Common myeloid progenitor, CD34-positive (primary cell): Measurements from ENCODE around the gene PAX8.

ENCODE experiments used
- CTCF ChIA-PET: fragments of 350-600 bp; sonication (Branson Sonifier 250); formaldehyde crosslinking; loops from one replicate; lab custom pipeline; 2021; ENCODE audit warnings: antibody characterized with exemption; lab: Charles Lee
- POLR2A ChIA-PET: fragments of 350-600 bp; sonication (Branson Sonifier 250); formaldehyde crosslinking; loops from one replicate; lab custom pipeline; 2021; ENCODE audit warnings: antibody characterized with exemption; lab: Charles Lee
- DNase-seq, 3 donors: peaks; one replicate each; pipeline versions ENCODE4 v3.0.0 to v3.0.0-alpha.2; 2013
- H3K27ac ChIP-seq, 2 experiments: 1 replicate in 1 of 2; 2 replicates in 1 of 2; pipeline ENCODE4 v1.7.0; 2013; ENCODE audit warnings: inconsistent platforms in 2 of 2, low read length in 2 of 2, mild to moderate bottlenecking in 2 of 2, low read depth in 1 of 2, moderate library complexity in 1 of 2; ENCODE audit not compliant: severe bottlenecking in 2 of 2, insufficient read depth in 1 of 2, poor library complexity in 1 of 2
- H3K27me3 ChIP-seq, 5 experiments: replicated peaks in 2 of 5; 1 replicate in 3 of 5; 2 replicates in 2 of 5; pipeline versions ENCODE4 v1.6.1 to v1.7.0; 2013; ENCODE audit warnings: low read length in 4 of 5, mild to moderate bottlenecking in 2 of 5, moderate library complexity in 2 of 5, inconsistent platforms in 1 of 5; ENCODE audit not compliant: insufficient read depth in 5 of 5, control insufficient read depth in 4 of 5
- H3K36me3 ChIP-seq, 4 experiments: 1 replicate in 2 of 4; 2 replicates in 2 of 4; pipeline versions ENCODE4 v1.6.1 to v1.7.0; 2013; ENCODE audit warnings: low read length in 3 of 4, control low read depth in 1 of 4, mild to moderate bottlenecking in 1 of 4; ENCODE audit not compliant: control insufficient read depth in 4 of 4, insufficient read depth in 4 of 4
- H3K4me1 ChIP-seq, 4 experiments: 1 replicate in 3 of 4; 2 replicates in 1 of 4; pipeline versions ENCODE4 v1.6.1 to v1.7.1; 2013; ENCODE audit warnings: low read length in 3 of 4, mild to moderate bottlenecking in 3 of 4, control low read depth in 1 of 4, inconsistent platforms in 1 of 4, moderate library complexity in 1 of 4; ENCODE audit not compliant: control insufficient read depth in 4 of 4, insufficient read depth in 4 of 4; ENCODE audit errors: control extremely low read depth in 1 of 4
- H3K4me3 ChIP-seq, 7 experiments: 1 replicate in 4 of 7; 2 replicates in 3 of 7; pipeline versions ENCODE4 v1.5.1 to v1.7.0; 2013; ENCODE audit warnings: mild to moderate bottlenecking in 7 of 7, low read length in 6 of 7, moderate library complexity in 6 of 7, inconsistent platforms in 2 of 7, low read depth in 2 of 7, control low read depth in 1 of 7; ENCODE audit not compliant: insufficient read depth in 4 of 7, control insufficient read depth in 1 of 7; ENCODE audit errors: extremely low read depth in 1 of 7
- H3K9me3 ChIP-seq, 5 experiments: 1 replicate in 4 of 5; 2 replicates in 1 of 5; pipeline versions ENCODE4 v1.6.1 to v1.7.1; 2013; ENCODE audit warnings: low read length in 4 of 5, mild to moderate bottlenecking in 2 of 5, inconsistent platforms in 1 of 5, low read depth in 1 of 5, moderate library complexity in 1 of 5; ENCODE audit not compliant: control insufficient read depth in 4 of 5, insufficient read depth in 2 of 5; ENCODE audit errors: control extremely low read depth in 1 of 5
- WGBS: methylation state at CpG from one replicate; pipeline ENCODE4 v1.1.5; 2013; ENCODE audit not compliant: insufficient coverage; 5-methylcytosine and 5-hydroxymethylcytosine counted together

PAX8 gene

DNA sequence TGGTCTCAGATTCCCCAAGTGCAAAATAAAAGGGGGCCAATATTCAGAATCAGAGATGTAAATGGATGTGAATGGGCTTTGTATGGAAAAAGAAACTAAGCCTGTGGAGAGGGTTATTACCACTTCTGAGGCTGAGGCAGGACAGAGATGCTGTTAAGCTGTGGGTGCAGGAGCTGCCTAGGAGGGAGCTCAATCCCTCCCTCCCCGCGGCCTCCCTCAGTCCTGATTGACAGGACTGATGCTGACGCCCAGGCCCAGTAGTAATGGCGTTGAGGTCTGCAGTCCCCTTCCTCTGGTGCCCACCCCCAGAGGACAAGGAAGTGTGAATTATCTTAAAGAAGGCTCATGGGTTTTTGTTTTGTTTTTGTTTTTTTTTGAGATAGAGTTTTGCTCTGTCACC is 64.6 kb downstream of the PAX8 start:
- no peaks in the 10 kb centered on the region for H3K9me3 ChIP-seq
- no peak for DNase-seq
- no peaks in the 10 kb centered on the region for H3K27me3 ChIP-seq
- no CpG with 5 or more reads among the region's 4 CpGs for WGBS
- H3K4me3 ChIP-seq, result no peak overlapping the region
- peaks cover 8 to 50% (median 49%) of the 10 kb centered on the region in 4 experiments for H3K4me1 ChIP-seq
- no peak overlapping the region for H3K27ac ChIP-seq
- no peaks in the 10 kb centered on the region for H3K36me3 ChIP-seq
- ChIA-PET CTCF (interaction anchor here (1.0 to 8.3 kb wide), 2 partner anchors 12 to 37 kb away, joined by 3 to 96 read pairs; no protein-coding TSS in a partner anchor), POLR2A (no interaction called here)

DNA sequence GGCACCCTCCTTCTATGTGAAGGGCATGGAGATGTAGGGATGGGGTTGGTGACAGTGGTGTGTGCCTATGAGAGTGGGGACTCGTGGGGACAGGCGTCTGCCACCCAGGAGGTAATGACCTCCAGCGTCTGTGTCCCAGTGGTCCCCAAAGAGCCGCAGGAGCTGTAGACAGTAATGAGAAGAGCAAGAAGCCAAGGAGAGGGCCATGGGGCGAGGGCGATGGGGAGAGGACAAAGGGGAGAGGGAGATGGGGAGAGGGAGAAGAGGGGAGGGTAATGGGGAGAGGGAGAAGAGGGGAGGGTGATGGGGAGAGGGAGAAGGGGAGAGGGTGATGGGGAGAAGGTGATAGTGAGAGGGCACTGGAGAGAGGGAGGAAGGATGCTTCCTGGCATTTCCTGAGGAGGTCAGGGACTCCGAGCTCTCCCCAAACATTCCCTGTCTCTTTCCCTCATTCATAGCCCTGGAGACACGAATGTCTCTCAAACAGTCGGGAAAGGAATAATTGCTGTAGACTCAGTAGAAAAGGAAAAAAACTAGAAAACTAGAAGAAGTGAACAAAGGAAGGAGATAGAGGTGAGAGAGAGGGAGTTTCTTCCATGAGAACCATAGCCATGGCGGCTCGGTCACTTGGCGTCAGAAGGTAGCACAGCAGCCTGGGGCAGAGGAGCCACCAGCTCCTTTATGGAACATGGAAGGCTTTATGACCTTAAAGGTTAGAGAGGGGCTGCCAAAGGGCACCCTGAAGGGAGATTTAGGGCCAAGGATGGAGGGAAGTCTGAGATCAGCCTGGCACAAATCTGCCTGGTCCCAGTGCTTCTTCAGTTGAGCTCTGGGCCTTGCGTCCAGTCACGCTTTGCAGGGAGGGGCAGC is 65.4 kb downstream of the PAX8 start:
- POLR2A ChIA-PET, result interaction anchor here (0.7 kb wide), 1 partner anchor 42 kb away, joined by 3 read pairs; no protein-coding TSS in a partner anchor

DNA sequence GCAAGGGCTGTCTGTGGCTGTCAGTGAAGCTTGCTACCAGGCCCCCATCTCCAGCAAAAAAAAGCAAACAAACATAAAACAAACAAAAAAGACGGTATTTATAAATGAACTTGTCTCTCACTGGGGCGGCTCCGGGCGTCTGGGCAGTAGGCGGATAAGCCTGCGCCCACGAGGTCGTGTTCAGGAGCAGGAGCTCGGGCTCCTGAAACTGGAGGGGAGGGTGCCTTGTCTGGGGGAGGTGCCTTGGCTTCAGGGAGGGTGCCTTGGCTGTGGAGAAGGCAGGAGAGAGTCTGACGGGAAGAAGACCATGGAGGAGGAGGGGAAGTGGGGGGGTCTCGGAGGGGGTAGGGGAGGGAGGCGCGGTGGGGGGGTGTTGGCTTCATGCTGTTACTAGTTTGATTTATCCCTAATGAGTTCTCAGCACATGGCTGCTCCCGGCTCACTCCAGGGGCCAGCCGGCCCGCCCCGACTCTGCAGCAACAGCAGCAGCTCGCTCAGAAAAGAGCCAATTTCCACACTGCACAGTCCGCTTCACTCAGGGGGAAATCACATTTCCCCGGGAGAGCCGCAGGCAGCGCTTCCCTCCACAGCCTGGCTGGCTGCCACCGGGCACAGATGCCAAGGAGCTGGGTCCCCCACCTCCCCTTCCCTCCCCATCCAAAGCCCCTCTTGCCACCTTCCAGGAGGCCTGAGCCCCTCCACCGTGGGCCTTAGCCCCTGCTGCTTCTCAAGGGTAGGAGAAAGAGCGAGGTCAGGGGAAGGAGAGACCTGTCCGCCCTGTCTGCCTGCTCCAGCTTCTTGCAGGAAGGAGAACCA is 66.3 kb downstream of the PAX8 start:
- no peaks in the 10 kb centered on the region for H3K9me3 ChIP-seq
- no peak overlapping the region for H3K4me3 ChIP-seq
- H3K4me1 ChIP-seq, result peaks cover 4 to 33% (median 32%) of the 10 kb centered on the region in 4 experiments
- POLR2A ChIA-PET, result interaction anchor here (0.7 kb wide), 1 partner anchor 43 kb away, joined by 3 read pairs; no protein-coding TSS in a partner anchor
- WGBS, result 36% methylated on average over 19 of the region's 26 CpGs
- no peaks in the 10 kb centered on the region for H3K27me3 ChIP-seq
- H3K36me3 ChIP-seq, result no peaks in the 10 kb centered on the region
- no peak overlapping the region for H3K27ac ChIP-seq
- CTCF ChIA-PET, result interaction anchor here (0.6 to 8.3 kb wide), 5 partner anchors 9 to 158 kb away, joined by 3 to 96 read pairs (median 4); no protein-coding TSS in a partner anchor
- DNase-seq, result peak in 1 of 3 donors; percentile 19

More for the DNA sequence above, 65.4 kb downstream of the PAX8 start:
- Histone ChIP-seq H3K4me1 (peaks cover 4 to 42% (median 41%) of the 10 kb centered on the region in 4 experiments), H3K4me3 (no peak overlapping the region), H3K9me3 (no peaks in the 10 kb centered on the region), H3K27ac (no peak overlapping the region), H3K27me3 (no peaks in the 10 kb centered on the region), H3K36me3 (no peaks in the 10 kb centered on the region)
- CTCF ChIA-PET, result interaction anchor here (0.6 to 8.3 kb wide), 3 partner anchors 11 to 38 kb away, joined by 3 to 96 read pairs (median 3); no protein-coding TSS in a partner anchor
- DNase-seq, result no peak
- WGBS, result 92% methylated on average over 10 of the region's 14 CpGs

DNA sequence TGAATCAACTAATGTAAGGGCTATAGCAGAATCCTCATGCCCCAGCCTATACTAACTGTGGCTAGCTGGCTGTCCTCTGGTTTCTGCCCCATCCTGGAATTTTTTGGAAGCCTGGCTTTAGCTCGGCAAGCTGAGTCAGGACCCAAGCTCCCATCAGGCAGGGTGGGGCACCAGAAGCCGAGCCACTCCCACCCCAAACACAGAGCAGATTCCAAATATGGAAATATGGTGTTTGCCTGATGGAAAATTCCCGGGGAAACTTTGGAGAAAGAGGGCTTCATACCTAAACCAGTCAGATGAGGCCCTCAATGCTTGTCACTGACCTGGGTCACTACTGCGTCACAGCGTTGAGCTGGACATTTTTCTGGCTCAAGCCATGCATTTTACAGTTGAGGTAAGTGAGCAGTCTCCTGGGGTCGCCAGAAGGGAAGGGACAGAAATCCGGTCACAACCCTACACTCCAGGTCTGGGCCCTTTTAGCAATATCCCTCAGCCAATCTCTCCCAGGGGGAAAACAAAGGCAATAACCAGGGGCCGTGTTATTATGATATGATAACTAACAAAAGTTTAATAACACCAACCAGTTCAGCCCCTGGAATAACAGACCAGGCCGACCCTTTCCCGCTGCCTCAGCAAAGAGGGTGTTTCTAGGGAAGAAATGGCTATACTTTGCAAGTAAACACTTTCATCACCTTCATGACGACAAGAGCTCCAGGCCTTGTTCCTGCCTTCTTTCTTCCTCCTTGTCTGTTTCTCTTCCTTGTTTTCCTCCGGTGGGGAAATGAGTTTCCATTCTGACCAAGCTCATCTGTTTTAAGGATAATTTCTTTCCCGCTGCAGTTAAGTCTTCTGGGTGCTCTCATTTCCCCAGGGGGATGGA is 67.3 kb downstream of the PAX8 start:
- no peaks in the 10 kb centered on the region for H3K36me3 ChIP-seq
- no peaks in the 10 kb centered on the region for H3K27me3 ChIP-seq
- H3K4me3 ChIP-seq, result no peak overlapping the region
- 95% methylated on average over 7 of the region's 13 CpGs for WGBS
- no peak overlapping the region for H3K27ac ChIP-seq
- POLR2A ChIA-PET, result no interaction called here
- CTCF ChIA-PET, result interaction anchor here (0.8 to 8.3 kb wide), 7 partner anchors 9 to 159 kb away, joined by 3 to 96 read pairs (median 3); no protein-coding TSS in a partner anchor
- DNase-seq, result no peak
- H3K9me3 ChIP-seq, result no peaks in the 10 kb centered on the region
- peaks cover 2 to 24% (median 23%) of the 10 kb centered on the region in 4 experiments for H3K4me1 ChIP-seq

DNA sequence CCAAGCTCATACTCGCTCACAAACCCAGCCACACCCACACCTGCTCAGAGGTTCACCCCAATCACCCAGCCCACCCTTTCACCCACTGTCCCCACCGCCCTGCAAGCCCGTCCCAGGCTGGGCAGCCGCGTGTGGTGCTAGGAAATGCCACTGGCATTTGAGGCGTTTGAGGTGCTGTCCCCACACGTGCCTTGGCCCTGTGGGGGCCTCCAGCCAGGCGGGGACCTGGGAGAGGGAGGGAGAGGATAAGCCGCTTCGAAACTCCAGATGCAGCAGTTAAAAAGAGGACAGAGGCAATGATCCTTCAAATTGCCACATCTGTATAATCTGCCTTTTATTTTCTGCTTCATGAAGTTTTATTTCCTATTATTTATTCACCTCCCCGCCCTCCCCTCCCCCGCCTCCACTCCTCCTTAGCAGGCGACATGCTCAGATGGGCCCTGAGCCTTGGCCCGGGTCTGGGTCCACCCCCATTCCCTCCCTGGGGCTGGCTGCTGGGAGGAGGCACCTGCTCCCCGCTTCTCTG is 69.0 kb downstream of the PAX8 start:
- CTCF ChIA-PET, result interaction anchor here (1.0 to 8.3 kb wide), 2 partner anchors 7 to 161 kb away, joined by 3 to 96 read pairs; no protein-coding TSS in a partner anchor
- POLR2A ChIA-PET, result no interaction called here
- WGBS, result 100% methylated on average over 1 of the region's 15 CpGs

DNA sequence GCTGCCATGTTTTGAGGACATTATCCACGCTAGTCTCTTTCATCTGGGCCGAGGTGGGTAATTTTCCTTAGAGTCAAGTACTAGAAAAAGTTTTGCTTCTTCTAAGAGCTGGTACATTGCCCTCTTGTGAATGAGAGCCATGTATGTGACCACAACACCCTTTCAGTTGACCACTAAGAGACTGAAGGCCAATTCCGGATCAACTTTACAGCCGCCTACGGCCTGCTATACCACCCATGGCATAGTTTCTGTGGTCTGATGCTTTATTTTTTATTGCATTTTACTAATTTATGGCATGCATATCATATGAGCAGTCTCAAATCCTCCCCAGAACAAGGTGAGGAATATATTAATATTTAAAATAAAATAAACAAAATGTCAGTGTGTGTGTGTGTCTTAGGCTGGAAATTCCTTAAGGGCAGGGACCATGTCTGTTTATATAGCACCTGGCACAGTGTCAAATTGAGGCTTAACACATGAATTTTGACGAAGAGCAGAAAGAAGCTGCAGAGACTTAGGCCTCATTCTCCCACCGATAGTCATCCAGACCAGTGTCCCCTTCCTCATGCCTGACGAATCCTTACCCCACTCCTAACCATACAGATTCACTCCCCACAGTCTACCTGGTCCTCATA is 69.6 kb downstream of the PAX8 start:
- no peaks in the 10 kb centered on the region for H3K36me3 ChIP-seq
- peaks cover 2 to 19% (median 16%) of the 10 kb centered on the region in 4 experiments for H3K4me1 ChIP-seq
- no peak overlapping the region for H3K27ac ChIP-seq
- WGBS, result 80% methylated on average over 4 of the region's 8 CpGs
- DNase-seq, result no peak
- H3K27me3 ChIP-seq, result no peaks in the 10 kb centered on the region
- CTCF ChIA-PET, result interaction anchor here (1.0 kb wide), 1 partner anchor 161 kb away, joined by 3 read pairs; no protein-coding TSS in a partner anchor
- H3K9me3 ChIP-seq, result no peaks in the 10 kb centered on the region
- POLR2A ChIA-PET, result no interaction called here
- no peak overlapping the region for H3K4me3 ChIP-seq

More for the DNA sequence above, 69.0 kb downstream of the PAX8 start:
- Histone ChIP-seq H3K9me3 (no peaks in the 10 kb centered on the region), H3K27ac (no peak overlapping the region), H3K4me3 (no peak overlapping the region), H3K36me3 (no peaks in the 10 kb centered on the region), H3K27me3 (no peaks in the 10 kb centered on the region), H3K4me1 (peaks cover 2 to 17% (median 14%) of the 10 kb centered on the region in 4 experiments)
- no peak for DNase-seq
